SKM-1 treated with dmso at 0.1 percent for 144 hours (cell line): ENCODE measurements around the gene PLEKHM1.

Experiments used
- DNase-seq: peaks from one replicate; lab custom pipeline; 2025; ENCODE audit not compliant: unreplicated experiment; lab: John Stamatoyannopoulos, UW

The PLEKHM1 gene

DNA sequence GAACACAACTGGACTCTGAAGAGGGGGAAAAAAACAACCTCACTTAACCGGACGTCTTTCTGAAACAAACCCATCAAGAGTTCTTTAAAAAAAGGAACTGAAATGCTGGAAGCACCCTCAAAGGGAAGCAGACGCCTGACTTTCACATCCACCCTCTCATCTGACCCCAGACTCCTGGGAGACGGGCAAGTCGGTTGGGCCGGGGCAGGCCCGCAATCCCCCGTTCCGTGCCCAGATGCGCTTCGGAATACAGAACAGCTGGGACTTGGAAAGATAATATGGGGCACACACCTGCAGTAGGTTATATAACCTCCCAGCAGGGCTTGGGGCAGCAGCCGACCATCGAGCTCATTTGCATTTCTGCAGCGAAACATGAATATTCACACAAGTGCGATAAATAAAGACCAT lies 61.6 kb downstream of the PLEKHM1 start:
- DNase-seq, result peak; percentile 47

DNA sequence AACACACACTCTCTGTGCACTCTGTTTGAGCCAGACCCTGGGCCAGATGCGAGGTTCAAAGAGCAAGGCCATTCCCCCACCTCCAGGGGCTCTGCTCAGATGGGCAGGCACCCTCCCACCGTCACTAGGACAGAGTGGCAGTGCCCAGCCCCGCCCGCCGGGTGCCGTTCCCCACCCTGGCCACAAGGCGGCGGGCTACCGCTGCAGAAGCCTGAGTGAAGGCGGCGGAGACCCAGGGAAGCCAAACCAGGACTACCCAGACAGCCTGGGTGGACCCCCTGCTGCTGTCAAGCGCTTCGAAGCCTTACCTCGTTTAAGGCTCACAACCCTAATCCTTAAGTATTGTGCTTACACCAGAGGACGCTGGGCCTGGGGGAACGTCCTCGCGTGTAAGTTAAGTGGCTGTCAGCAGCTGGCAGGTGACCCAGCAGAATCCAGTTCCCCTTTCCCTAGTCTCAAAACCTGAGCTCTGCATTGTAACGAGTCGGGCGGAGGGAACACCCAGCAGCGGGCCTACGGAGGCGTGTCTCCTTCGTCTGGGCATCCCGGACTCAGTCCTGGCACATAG lies 62.4 kb downstream of the PLEKHM1 start:
- peak; percentile 73 for DNase-seq

DNA sequence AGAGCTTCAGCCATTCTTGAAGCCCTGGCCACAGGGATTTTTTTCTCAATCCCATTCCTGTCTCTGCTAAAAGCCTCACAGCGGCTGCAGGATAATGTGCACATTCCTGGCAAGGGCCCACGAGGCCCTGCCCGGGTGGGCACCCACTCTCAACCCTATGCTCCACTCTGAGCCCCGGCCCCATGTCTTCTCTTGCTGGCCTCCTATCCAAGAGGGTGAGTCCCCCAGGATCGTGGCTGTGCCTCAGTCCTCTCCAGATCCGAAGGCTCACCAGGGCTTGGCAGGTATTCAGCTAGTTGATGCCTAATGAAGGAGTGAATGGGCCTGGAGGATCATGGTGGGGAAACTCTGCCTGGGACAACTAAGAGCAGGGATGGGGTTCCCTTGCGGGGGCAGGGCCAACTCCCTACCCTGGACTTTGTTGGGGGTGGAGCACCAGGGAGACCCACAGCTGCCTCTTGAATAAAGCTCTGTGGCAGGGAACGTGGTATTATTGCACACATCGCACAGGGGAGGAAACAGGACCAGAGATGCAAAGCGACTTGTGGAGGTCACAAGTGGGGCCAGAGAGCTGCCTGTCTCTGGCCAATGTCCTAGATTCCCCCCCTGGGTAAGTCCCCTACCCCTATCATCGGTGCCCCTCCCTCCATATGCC lies 63.2 kb downstream of the PLEKHM1 start:
- DNase-seq, result no peak

DNA sequence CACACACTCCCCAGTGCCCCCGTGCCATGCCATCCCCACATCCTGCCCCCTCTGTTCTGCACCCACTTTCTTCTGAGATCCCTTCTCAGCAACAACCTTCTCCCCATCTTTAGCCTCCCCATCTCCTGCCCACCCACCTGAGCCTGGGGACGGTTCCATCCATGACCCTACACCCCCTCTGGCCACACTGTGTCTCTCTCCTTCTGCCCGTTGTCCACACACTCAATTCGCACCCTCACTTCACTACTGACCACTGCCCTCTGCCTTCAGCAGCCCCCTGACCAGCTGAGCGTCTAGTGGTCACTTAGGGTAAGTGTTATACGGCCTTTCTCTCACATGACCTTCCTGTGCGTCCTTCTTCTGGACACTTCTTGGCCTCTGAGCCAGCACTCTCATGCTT lies 64.0 kb downstream of the PLEKHM1 start:
- DNase-seq, result no peak

DNA sequence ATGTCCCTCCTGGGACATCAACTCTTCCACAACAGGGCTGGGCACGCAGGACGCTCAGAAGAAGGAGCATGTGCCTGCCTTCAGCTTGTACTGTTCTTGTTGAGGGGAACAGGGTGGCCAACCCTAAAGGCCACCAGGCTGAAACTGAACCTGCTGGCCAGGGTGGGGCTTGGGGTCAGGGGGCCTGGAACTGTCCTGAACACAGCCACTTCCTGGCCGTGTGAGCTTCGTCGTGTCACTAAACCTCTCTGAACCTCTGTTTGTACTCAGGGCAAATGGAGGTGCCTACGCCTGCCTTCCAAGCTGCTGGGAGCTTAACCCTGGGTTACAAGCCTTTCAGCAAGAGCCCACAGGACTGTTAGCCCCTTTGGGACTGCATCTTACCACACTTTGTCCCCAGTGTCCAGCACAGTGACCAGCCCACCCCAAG lies 64.5 kb downstream of the PLEKHM1 start:
- DNase-seq, result no peak

DNA sequence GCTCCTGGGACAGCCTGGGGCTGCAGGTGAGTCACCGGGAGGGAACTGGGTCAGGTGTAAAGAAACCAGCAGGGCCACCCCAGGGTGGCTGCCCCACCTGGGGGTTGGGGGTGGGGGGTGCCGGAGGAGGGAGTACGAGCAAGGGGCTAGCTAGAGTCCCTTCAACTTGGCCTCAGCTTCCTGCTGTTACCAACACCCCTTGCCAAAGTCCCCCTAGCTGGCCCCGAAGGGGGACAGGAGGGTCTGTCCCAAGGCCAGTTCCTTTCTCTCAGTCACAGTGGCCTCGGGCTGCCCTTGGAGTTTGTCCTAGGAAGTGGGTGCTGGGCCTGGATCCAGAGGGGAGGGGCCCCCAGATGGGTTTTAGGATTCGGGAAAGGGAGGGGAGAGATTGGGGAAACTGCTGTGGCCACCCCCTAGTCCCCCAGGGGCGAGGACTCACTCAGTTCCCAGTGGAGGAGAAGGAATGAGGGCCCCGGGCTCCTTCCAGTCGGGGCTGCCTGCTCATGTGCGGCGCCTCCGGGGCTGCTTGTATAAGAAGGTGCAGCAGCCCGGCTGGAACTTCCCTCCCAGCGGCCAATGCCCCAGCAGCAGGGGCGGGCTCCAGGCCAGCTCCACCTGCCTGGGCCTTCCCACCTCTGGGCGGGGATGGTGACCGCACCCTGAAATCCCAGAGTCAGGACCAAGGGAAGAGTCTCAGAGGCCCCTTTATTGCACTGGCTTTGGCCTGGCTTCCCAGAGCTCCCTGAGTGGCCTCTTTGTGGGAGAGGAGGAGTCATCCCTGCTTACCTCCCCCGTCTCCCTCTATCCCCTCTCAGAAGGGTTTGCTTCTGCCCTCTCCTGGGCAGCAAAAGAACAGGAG lies 65.2 kb downstream of the PLEKHM1 start:
- no peak for DNase-seq

DNA sequence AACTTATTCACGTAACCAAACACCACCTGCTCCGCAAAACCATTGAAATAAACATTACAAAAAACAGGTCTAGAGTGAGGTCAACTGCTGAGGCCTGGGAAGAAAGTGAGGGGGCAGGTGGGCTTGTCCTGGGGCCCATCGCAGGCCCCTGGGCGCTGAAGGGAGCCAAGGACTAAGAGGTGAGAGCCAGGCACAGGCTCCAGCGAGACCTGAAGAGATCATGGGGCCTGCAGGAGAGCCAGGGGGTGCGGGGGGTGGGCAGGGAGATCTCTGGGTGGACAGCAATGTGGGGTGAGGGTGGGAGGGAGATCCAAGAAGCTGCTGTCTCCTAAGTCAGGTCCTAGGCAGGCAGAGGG lies 65.8 kb downstream of the PLEKHM1 start:
- DNase-seq, result no peak

DNA sequence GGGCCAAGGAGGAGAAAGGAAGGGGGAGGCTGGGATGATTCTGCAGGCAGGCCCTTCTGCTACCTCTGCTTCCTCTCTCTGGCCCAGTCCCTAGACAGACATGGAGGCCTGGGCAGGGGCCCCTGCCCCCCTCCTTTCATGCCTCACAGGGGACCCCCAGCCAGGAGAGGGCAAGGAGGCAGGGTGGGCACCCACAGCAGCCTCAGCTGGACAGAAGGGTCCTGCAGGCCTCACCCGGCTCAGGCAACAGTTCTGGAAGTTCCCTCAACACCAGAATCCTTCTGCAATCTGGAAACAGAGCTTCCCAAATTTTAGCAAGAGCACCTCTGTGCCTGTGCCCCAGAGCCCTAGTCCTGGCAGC lies 66.6 kb downstream of the PLEKHM1 start:
- no peak for DNase-seq

DNA sequence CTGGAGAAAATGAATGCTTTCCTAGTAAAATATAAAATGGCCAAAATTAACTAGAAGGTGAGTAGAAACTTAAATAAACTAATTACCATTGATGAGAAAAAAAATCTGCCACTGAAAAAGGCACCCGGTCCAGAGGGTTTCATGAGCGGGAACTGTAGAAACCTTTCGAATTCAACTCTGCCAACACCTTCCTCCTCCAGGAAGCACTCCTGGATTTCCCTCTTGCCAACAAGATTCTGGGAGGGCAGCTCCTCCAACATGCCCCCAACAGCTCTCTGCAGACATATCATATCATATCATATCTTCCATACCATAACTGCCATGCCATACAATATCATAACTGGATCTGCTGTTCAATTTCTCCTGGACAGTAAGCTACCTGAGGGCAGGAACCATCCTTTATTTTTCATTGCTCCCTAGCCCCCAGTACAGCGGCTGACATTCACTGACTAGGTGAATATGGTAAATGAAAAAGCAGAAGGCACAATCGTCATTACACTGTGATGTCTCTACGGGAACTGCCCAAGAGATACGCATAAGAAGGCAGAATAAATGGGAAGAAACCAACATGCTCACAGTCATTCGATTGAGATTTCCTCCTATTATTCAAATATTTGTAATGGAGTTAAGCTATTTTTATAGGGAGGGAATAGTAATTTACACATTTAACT lies 67.1 kb downstream of the PLEKHM1 start:
- no peak for DNase-seq

DNA sequence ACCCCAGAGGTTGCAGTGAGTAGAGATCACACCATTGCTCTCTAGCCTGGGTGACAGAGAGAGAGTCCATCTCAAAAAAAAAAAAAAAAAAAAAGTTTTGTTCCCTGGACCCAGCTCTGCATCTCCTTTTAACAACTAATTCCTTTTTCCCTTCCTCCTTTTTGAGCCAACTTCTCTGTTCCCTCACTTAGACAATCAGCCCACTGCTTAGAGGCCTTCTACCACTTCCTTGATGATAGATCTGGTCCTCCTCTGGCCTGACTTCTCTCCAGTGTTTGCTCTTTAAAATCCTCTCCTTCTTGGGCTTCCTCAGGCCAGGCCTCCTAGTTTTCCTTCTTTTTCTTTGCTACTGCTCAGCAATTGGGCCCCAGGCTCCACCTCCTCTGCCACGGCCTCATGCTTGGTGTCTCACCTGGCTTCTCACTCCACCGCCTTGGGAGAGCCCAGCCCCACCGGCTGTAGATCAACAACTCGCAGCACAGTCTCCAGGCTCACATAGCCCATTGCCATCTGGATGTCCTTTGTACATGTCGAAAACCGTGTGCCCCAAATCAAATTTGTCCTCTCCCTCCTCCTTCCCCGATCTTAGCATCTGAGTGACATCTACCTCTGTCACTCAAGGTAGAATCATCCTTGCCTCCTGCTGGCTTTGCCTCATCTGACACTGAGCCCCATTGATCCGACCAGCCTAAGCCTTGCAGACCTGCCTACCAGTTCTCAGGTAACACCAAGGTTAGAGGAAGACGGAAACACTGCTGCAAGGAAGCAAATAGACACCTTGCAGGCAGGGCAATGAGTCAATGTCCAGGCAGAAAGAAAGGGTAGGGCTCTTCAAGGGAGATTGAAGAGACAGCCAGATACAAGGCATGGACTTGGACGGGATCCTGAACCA lies 75.3 kb downstream of the PLEKHM1 start:
- peak; percentile 71 for DNase-seq

DNA sequence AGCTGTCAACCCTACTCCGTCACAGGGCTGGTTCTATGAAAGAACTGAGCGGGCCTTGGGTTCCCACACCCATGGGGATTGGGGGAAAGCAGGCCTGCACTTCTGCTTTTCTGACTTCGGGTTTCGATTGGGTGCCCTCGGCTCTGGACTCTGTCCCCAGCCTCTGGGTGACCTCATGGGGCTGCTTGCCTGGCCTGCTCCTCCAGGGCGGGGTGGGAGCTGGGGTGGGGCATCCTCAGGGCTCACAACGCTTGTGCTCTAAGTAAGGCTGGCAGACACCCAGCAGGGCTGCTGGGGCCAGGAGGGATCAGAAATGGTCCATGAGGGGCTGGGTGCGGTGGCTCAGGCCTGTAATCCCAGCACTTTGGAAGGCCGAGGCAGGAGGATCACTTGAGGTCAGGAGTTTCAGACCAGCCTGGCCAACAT lies 77.0 kb downstream of the PLEKHM1 start:
- peak; percentile 73 for DNase-seq

DNA sequence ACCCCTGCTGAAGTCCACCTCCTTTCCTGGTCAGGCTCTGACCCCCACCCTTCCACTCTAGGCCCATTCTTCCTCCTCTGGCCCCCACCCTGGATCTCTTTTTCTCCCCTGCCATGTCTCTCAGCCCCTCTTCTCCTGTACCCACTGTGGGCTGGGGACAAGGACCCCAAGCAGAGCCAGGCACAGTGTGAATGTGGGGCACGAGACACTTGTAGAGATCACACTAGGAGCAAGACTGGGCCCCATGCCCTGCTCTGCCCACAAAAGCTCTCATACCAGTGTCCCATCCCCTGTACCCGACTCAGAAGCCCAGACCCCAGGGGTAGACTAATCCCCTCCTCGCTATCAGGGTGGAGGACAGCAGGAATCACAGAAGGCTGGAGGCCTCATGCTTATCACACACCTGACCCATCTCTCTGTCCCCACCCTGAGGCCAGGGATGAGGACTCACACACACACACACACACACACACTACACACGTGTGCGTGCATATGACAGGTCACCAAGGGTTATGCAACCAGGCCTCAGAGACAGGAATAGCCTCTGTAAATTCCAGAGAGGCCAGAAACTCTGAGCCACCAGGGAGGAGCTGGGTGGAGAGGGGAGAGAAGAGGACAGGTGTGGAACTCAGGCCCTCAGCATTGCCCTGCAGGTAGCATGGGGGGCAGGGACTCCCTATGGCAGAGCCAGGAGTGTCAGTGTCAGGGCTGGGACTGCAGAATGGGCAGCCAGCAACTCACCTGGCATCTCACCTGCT lies 79.0 kb downstream of the PLEKHM1 start:
- no peak for DNase-seq

DNA sequence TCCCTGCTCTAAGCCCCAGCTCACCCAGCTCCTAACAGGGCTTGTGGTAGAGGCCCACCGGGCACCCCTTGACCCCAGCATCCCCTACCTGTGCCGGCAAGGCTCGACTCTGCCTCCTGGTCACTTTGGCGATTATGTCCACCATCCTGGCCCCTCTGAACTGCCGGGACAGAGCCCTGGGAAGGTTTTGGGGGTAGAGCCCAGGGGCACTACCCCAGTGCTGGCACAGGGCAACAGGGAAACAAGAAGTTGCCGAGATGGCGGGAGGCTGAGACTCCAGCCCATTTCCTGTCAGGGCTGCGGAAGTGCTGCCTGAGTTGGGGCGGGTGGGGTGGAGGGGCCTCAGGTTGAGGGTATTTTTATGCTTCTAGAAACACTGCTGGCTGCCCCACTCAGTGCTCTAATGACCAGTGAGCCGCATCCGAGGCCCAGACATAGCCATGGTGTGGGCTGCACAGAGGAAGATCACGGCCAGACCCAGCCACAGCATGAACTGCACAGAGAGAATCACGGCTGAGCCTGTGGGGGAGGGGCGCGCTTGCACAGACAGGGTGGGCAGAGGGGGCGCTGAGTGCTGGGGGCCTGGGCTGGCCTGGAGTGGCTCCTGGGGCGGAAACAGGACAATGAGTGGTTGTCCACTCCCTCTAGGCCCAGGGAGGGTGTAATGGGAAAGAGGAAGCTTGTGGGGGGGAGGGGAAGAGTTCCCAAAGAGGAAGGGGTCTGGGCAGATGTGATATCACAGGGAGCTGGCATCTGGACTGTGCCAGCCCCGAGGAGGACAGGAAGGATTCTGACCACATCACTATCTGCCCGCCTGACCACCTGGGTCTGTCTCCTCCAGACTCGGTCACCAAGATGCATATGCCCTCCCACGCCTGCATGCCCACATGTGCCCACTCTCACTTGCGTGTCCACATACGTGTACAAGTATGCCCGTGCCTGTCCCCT lies 80.1 kb downstream of the PLEKHM1 start:
- DNase-seq, result peak; percentile 49

DNA sequence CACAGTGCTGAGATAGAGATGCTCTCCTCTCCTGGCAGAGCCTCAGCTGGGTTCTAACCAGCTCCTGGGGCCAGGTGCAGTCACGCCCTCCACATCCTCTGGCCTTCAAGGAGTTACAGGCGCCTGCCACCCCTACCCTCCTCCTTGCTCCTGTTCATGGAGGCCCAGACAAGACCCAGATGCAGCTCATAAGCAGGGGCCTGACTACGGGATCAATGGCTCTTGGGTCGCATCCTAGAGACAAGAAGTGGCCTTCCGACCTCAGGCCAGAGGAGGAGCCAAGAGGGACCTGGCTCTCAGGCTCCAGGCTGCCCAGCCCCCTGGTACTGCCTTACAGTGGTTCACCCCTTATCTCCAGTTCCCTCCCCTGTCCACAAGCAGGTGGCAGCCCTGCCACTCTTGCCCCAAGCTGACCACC lies 80.9 kb downstream of the PLEKHM1 start:
- DNase-seq, result no peak

DNA sequence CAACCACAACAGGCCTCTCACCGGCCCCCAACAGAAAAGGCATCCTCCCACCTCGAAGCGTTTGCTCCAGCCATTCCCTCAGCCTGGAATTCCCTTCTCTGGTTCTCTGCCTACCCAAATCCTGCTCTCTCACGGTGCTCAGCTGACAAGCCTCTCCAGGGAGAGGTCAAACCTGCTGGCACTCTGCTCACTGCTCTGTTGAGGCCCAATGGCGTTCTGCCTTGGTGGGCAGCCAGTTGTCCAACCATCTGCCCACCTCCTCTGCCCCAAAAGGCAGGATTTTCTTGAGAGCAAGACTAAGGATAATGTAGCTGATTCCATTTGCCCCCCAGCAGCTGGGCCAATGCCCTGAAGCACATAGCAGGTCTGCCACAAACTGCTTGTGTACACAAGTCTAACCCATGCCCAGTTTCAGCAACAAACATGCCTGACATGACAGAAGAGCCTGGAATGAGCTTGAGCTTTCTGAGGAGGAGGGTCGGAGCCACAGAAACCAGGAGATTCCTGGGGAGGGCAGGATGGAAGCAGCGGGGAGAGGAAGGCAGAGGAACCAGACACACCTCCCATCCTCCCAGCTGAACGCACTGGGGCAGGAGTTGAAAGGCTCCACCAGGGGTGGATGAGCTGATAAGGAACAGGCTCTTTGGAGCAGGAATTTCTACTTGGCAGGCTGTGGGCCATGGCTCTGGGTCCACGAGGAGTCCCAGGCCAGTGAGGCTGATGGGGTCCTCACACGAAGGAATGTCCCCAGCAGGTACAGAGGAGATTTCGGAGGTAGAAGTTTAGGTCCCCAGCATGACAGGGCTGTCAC lies 81.7 kb downstream of the PLEKHM1 start:
- no peak for DNase-seq

DNA sequence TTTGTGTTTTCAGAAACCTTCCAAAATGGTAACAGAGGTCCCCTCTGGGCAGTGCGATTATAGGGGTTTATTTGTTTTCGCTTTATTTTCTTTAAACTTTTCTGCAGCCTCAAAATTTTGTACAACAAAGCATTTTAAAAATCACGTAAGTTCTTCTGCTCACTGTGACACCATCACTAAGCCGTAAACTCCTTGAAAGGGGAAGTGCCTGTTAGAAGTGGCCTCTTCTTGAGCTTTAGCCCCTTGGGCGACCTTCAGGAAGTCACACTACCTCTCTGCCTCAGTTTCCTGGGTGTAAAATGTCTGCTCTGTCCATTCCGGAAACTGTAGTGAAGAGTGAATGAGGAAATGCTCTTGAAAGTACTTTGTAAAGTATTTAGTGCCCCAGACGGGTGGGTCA lies 84.4 kb downstream of the PLEKHM1 start:
- DNase-seq, result peak; percentile 60

DNA sequence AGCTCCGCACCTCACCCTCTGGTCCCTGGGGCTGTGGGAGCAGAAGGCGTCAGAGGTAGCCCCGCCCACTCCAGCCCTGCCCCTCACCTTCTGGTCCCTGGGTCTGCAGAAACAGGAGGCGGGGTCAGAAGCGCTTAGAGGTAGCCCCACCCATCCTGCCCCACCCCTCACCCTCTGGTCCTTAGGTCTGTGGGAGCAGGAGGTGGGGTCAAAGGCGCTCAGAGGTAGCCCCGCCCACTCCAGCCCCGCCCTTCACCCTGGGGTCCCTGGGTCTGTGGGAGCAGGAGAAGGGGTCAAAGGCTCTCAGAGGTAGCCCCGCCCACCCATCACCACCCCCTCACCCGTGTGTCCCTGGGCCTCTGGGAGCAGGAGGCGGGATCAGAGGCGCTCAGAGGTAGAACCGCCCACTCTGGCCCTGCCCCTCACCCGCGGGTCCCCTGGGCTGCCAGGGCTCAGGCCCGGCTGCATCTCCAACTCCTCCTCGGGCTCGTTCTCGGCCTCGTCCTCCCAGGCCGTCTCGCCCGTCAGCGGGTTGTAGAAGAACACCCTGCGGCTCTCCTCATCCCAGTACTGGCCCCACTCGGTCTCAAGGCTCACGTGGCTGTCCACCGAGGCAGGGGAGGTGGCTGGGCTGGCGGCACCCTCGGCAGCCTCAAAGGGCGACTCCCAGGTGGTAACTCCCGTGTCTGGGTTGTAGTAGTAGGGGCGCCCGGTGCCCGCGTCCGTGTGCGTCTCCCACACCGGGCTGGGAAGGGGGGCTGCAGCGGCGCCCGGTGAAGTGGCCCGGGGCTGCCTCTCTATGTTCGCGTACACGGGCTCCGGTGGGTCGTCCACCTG lies 85.1 kb downstream of the PLEKHM1 start:
- DNase-seq, result no peak
